ENCODE measurements around the gene NUP153. TPM values are rescaled to one million over a fixed set of nuclear protein-coding genes. Genes with fewer than 3 reads are reported as not detected.

The NUP153 gene
- total RNA-seq, 1 experiment from 2014 or later: 99.3 TPM

DNA sequence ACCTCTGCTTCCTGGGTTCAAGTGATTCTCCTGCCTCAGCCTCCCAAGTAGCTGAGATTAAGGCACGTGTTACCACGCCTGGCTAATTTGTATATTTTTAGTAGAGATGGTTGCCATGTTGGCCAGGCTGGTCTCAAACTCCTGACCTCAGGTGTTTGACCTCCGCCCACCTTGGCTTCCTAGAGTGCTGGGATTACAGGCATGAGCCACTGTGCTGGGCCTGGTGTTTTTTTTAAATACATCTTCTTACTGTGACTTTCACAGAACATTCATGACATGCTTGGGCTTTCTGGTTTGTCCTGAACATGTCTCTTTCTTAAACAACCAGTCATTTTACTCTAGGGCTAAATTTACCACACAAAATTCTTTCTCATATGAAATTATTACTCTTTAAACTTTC, 141.3 kb downstream of the NUP153 start:
- no peak overlapping the region for H3K27ac Mint-ChIP-seq
- no peak overlapping the region for H3K27ac ChIP-seq (ENCODE audit: insufficient read length, low read depth, low read length)
- no peaks in the 10 kb centered on the region for H3K79me1 ChIP-seq (ENCODE audit: insufficient read depth, low read depth, low read length, poor library complexity, severe bottlenecking)
- peaks cover 5 to 30% (median 19%) of the 10 kb centered on the region in 3 experiments for H3K36me3 Mint-ChIP-seq (ENCODE audit: insufficient read depth in 1 of 3, low read depth in 3 of 3)
- no peak overlapping the region for H4K8ac ChIP-seq (replicated peaks; ENCODE audit: insufficient read length, low read depth, low read length)
- no peak overlapping the region for H3K23ac ChIP-seq (ENCODE audit: insufficient read length, low read depth, low read length)
- no peak for DNase-seq
- no peak overlapping the region for H4K5ac ChIP-seq (ENCODE audit: insufficient read length, low read depth, low read length)
- H2AFZ ChIP-seq (ENCODE audit: low read length): no peak overlapping the region
- no peak overlapping the region for H4K91ac ChIP-seq (ENCODE audit: insufficient read length, low read depth, low read length)
- H2BK120ac ChIP-seq (ENCODE audit: low read depth, low read length, poor library complexity, severe bottlenecking): no peak overlapping the region
- 0 out of 2 replicates have a peak, but pooled peaks cover 2% of the 10 kb centered on the region for H3K27me3 Mint-ChIP-seq (ENCODE audit: low read depth)
- TF ChIP-seq, protein P1, sequence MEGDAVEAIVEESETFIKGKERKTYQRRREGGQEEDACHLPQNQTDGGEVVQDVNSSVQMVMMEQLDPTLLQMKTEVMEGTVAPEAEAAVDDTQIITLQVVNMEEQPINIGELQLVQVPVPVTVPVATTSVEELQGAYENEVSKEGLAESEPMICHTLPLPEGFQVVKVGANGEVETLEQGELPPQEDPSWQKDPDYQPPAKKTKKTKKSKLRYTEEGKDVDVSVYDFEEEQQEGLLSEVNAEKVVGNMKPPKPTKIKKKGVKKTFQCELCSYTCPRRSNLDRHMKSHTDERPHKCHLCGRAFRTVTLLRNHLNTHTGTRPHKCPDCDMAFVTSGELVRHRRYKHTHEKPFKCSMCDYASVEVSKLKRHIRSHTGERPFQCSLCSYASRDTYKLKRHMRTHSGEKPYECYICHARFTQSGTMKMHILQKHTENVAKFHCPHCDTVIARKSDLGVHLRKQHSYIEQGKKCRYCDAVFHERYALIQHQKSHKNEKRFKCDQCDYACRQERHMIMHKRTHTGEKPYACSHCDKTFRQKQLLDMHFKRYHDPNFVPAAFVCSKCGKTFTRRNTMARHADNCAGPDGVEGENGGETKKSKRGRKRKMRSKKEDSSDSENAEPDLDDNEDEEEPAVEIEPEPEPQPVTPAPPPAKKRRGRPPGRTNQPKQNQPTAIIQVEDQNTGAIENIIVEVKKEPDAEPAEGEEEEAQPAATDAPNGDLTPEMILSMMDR (conservative IDR thresholded peaks at IDR 0.05): no peak
- H3K56ac ChIP-seq (ENCODE audit: insufficient read length, low read depth, low read length): no peak overlapping the region
- no peaks in the 10 kb centered on the region for H3K23me2 ChIP-seq (ENCODE audit: insufficient read length, low read depth, low read length, poor library complexity, severe bottlenecking)
- H3K4me1 Mint-ChIP-seq: no peaks in the 10 kb centered on the region
- no peaks in the 10 kb centered on the region for H3K9me3 ChIP-seq (ENCODE audit: control insufficient read depth, low read depth, low read length)
- no peak overlapping the region for H2BK12ac ChIP-seq (ENCODE audit: insufficient read length, low read depth, low read length)
- no peak overlapping the region for H3K14ac ChIP-seq (ENCODE audit: insufficient read depth, low read length)
- no peaks in the 10 kb centered on the region for H3K4me1 ChIP-seq (ENCODE audit: insufficient read depth, low read length)
- no peak overlapping the region for H2BK15ac ChIP-seq (ENCODE audit: low read depth, low read length)
- H3K4me2 ChIP-seq (ENCODE audit: insufficient read depth, insufficient read length, low read length): no peak overlapping the region
- H3T11ph ChIP-seq (ENCODE audit: low read length): no peak overlapping the region
- H3K27me3 ChIP-seq (ENCODE audit: insufficient read depth, low read length): no peaks in the 10 kb centered on the region
- H3K4ac ChIP-seq (ENCODE audit: low read depth, low read length): no peak overlapping the region
- H3K4me3 Mint-ChIP-seq: no peak overlapping the region
- no peaks in the 10 kb centered on the region for H4K20me1 ChIP-seq (ENCODE audit: control insufficient read depth, insufficient read depth, insufficient read length)
- no peak overlapping the region for H2BK20ac ChIP-seq (ENCODE audit: low read depth, low read length, poor library complexity, severe bottlenecking)
- no peak overlapping the region for H3K9ac ChIP-seq (ENCODE audit: extremely low read depth, insufficient read length, low read length)
- no peak overlapping the region for H2BK5ac ChIP-seq (ENCODE audit: insufficient read length, low read length)
- H3K9me3 Mint-ChIP-seq: peaks cover 64 to 74% of the 10 kb centered on the region in 2 experiments
- no peak overlapping the region for H2AK5ac ChIP-seq (ENCODE audit: insufficient read length, low read length)
- H3K18ac ChIP-seq (ENCODE audit: insufficient read length, low read depth, low read length): no peak overlapping the region
- no peaks in the 10 kb centered on the region for H3K79me2 ChIP-seq (ENCODE audit: insufficient read depth, low read length)
- WGBS (ENCODE audit: extremely low coverage, insufficient read length, low lambda C conversion rate): no CpG with 5 or more reads among the region's 3 CpGs

Other genes starting within 250 kb of the NUP153 start
- 11.0 and 11.7 TPM in 2 replicates for gene FAM8A1, start 106.6 kb downstream of the NUP153 start, total RNA-seq (2021)

Data from H9 (cell line).